ENCODE data around the gene TSSK6.

The TSSK6 gene

DNA sequence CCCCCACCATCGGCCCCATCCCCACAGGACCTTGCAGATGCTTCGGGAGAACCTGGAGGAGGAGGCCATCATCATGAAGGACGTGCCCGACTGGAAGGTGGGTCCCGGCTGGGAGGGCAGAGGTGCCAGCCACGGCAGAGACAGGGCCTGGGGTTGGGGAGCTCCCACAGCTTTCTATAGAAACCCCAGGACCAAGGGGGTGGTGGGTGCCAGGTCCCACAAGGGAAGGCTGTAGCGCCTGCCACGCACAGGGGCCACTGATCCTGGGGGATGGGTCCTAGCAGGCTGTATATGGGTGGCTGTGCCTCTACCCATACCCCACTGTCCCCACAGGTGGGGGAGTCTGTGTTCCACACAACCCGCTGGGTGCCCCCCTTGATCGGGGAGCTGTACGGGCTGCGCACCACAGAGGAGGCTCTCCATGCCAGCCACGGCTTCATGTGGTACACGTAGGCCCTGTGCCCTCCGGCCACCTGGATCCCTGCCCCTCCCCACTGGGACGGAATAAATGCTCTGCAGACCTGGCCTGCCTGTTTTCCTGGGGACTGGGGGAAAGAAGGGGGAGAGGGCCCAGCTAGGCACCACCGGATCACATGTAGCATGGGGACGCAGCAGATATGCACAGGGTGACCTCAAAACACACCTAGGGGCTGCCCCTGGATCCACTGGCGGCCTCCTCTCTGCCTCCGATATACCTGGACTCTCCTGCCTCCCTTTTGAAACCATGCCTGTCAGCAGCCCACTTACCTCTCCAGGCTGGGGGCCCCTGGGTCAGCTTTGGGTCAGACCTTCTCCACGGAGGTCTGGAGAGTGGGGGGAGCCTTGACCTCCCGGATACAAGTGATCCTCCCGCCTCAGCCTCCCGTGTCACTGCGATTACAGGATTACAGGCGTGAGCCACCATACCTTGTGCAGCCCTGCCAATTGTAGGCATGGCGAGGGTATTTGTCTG lies 12.6 kb upstream of the TSSK6 start:
- DNase-seq (ENCODE audit: low spot score), result no peak
- TF ChIP-seq, protein P1, sequence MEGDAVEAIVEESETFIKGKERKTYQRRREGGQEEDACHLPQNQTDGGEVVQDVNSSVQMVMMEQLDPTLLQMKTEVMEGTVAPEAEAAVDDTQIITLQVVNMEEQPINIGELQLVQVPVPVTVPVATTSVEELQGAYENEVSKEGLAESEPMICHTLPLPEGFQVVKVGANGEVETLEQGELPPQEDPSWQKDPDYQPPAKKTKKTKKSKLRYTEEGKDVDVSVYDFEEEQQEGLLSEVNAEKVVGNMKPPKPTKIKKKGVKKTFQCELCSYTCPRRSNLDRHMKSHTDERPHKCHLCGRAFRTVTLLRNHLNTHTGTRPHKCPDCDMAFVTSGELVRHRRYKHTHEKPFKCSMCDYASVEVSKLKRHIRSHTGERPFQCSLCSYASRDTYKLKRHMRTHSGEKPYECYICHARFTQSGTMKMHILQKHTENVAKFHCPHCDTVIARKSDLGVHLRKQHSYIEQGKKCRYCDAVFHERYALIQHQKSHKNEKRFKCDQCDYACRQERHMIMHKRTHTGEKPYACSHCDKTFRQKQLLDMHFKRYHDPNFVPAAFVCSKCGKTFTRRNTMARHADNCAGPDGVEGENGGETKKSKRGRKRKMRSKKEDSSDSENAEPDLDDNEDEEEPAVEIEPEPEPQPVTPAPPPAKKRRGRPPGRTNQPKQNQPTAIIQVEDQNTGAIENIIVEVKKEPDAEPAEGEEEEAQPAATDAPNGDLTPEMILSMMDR (IDR thresholded peaks at IDR 0.05; ENCODE audit: borderline replicate concordance, control extremely low read depth, extremely low read depth, insufficient read depth, missing control alignments), result no peak
- in situ Hi-C loops (cut with MboI; ENCODE audit: low sequenced_read_pairs, unreplicated experiment), result loop anchor here (25.0 kb wide), 1 partner anchor 759 kb away; no protein-coding TSS in a partner anchor

DNA sequence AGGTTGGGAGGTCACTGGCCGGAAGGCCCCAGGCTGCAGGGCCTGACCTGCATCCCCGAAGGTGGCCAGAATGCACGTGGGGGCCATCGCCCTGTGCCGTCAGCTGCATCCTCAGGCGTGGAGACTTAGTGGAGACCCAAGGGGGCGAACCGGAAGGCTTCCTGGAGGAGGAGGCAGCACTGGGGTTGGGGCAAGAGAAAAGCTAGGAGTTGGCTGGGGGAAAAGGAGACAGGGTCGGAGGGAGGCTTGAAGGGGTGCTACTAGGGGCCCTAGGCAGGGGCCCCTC lies 12.0 kb upstream of the TSSK6 start:
- DNase-seq (ENCODE audit: low spot score), result no peak
- TF ChIP-seq, protein P1 (IDR thresholded peaks at IDR 0.05; ENCODE audit: borderline replicate concordance, control extremely low read depth, extremely low read depth, insufficient read depth, missing control alignments), result no peak
- in situ Hi-C loops (cut with MboI; ENCODE audit: low sequenced_read_pairs, unreplicated experiment), result loop anchor here (25.0 kb wide), 1 partner anchor 760 kb away; no protein-coding TSS in a partner anchor

DNA sequence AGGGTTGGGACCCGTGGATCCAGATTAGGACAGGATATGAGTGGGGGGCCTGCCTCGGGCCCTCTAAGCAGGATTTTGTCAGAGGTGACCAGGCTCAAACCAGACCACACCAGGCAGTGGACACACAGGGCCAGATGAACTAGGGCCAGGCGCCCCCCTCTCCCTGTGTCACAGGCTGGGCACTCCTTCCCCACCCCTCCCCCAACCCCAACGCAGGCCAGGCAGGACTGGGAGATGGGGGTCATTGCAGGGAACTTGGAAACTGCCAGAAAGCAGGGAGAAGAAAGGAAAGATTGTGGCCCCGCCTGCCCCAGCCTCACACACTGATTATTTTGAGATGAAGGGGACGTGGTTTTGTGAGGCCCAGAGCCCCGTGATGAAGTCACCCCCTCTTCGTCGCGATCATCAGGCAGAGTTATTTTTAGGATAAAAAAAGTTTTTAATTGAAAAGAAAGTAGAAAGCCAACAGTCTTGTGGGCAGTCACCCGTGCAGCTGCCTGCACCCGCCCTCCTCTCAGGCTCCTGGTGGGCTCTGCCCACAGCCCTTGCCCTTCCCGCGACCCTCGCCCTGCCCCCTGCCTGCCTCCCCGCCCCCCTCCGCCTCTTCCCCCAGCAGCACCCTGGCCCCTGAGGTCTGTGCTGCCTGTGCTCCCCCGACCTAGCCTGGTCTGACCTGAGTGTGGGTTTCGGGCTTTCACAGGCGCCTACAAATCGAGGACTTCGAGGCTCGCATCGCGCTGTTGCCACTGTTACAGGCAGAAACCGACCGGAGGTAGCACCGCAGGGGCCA lies 11.4 kb upstream of the TSSK6 start:
- peak; percentile 85 for DNase-seq (ENCODE audit: low spot score)
- TF ChIP-seq, protein P1 (IDR thresholded peaks at IDR 0.05; ENCODE audit: borderline replicate concordance, control extremely low read depth, extremely low read depth, insufficient read depth, missing control alignments), result no peak
- in situ Hi-C loops (cut with MboI; ENCODE audit: low sequenced_read_pairs, unreplicated experiment), result loop anchor here (25.0 kb wide), 1 partner anchor 761 kb away; no protein-coding TSS in a partner anchor

DNA sequence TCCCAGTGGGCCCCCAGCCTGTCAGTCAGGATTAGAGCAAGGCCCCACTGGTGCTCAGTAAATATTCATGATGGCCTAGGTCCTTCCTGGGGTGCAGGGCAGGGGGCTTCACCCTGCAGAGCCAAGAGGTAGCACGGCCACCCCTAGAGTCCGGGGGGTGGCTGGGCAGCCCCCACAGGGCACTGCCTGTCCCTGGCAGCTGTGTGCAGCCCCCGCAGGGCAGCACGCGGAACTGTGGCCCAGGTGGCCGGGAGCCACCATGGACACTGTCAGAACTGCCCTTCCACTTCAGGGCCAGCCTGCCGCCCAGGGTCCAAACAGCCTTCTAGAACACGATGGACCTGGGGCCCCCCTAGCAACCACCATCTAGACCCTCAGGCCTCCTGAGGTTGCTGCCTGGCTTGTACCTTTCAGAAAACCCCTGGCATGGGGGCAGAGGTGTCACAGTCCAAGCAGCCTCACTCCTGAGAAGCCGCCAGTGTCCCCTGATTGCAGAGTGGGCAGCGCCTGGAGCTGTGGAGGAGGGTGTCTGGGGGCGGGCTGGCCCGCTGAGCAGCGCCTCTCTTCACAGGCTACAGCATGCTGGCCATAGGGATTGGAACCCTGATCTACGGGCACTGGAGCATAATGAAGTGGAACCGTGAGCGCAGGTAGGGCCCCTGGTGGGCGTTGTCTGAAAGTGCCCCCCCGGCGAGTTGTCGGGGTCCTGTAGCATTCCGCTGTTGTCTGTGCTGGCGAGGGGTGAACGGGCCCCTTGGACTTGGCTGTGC lies 10.4 kb upstream of the TSSK6 start:
- in situ Hi-C loops (cut with MboI; ENCODE audit: low sequenced_read_pairs, unreplicated experiment), result loop anchor here (25.0 kb wide), 1 partner anchor 762 kb away; no protein-coding TSS in a partner anchor
- DNase-seq (ENCODE audit: low spot score), result no peak

DNA sequence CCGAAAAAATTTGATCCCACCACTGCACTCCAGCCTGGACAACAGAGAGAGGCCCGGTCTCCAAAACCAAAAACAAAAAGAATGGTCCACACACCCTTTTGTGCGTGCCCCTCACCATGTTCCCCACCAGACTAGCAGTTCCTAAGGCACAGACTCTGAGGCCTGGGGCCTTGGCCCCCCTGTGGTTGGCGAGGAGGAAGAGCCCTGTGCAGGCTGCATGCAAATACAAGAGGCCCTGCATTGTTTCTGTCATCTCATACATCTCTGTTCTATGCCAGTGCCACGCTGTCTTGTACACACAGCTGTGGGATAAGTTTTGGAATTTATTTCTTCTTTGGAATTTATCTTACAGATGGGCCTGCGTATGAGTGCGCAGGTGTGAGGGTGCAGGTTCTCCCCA lies 8.7 kb upstream of the TSSK6 start:
- DNase-seq (ENCODE audit: low spot score), result no peak
- in situ Hi-C loops (cut with MboI; ENCODE audit: low sequenced_read_pairs, unreplicated experiment), result no loop called here

More for the DNA sequence above, 10.4 kb upstream of the TSSK6 start:
- TF ChIP-seq, protein P1 (IDR thresholded peaks at IDR 0.05; ENCODE audit: borderline replicate concordance, control extremely low read depth, extremely low read depth, insufficient read depth, missing control alignments), result no peak

More for the DNA sequence above, 8.7 kb upstream of the TSSK6 start:
- TF ChIP-seq, protein P1 (IDR thresholded peaks at IDR 0.05; ENCODE audit: borderline replicate concordance, control extremely low read depth, extremely low read depth, insufficient read depth, missing control alignments), result no peak
